GM12872 (cell line): ENCODE results near the gene CORO1C.

Source experiments
- TF ChIP-seq, protein P1 (sequence below): IDR thresholded peaks from 3 replicates; pipeline ENCODE4 v1.5.1; 2011; ENCODE audit warnings: low read depth, mild to moderate bottlenecking, low read length, moderate library complexity; ENCODE audit not compliant: insufficient read depth

CORO1C gene

DNA sequence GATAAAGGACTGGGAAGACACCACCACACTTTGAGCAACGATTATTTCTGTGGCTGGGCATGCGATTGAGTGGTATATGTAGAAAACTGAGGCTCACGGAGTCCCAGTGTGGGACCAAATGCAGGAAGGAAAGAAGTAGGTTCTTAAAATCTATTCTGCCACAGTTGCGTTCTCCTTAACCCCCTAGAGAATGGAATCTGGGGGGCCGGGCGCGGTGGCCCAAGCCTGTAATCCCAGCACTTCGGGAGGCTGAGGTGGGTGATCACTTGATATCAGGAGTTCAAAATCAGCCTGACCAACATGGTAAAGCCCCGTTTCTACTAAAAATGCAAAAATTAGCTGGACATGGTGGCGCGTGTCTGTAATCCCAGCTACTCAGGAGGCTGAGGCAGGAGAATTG is 29.9 kb upstream of the CORO1C start:
- TF ChIP-seq, protein P1, sequence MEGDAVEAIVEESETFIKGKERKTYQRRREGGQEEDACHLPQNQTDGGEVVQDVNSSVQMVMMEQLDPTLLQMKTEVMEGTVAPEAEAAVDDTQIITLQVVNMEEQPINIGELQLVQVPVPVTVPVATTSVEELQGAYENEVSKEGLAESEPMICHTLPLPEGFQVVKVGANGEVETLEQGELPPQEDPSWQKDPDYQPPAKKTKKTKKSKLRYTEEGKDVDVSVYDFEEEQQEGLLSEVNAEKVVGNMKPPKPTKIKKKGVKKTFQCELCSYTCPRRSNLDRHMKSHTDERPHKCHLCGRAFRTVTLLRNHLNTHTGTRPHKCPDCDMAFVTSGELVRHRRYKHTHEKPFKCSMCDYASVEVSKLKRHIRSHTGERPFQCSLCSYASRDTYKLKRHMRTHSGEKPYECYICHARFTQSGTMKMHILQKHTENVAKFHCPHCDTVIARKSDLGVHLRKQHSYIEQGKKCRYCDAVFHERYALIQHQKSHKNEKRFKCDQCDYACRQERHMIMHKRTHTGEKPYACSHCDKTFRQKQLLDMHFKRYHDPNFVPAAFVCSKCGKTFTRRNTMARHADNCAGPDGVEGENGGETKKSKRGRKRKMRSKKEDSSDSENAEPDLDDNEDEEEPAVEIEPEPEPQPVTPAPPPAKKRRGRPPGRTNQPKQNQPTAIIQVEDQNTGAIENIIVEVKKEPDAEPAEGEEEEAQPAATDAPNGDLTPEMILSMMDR = no peak

DNA sequence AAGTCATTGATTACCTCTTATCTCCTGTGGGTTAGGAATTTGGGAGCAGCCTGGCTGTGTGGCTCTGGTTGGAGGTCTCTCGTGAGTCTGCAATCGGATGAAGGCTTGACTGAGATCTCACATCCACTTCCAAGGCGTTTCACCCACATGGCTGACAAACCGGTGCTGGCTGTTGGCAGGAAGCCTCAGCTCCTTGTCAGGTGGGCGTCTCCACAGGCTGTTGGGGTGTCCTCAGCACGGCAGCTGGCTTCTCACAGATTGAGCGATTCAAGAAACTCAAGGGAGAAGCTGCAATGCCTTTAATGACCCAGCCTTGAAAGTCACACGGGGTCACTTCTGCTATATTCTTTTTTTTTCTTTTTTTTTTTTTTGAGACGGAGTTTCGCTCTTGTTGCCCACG is 28.6 kb upstream of the CORO1C start:
- TF ChIP-seq, protein P1 = no peak

DNA sequence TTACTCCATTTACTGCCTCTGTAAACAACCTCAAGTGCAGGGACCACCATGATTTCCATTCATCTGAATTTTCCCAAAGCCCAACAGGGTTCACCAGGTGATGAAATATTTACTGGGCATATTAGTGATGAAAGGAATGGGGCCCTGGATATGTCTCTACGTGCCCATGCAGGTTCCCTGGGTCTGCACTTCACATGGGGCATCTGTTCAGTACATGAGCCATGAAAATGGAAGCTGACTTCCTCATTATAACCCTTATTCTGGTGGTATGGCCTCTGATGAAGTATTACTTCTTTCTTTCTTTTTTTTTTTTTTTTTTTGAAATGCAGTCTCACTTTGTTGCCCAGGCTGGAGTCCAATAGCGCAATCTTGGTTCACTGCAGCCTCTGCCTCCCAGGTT is 26.5 kb upstream of the CORO1C start:
- TF ChIP-seq, protein P1 = no peak

DNA sequence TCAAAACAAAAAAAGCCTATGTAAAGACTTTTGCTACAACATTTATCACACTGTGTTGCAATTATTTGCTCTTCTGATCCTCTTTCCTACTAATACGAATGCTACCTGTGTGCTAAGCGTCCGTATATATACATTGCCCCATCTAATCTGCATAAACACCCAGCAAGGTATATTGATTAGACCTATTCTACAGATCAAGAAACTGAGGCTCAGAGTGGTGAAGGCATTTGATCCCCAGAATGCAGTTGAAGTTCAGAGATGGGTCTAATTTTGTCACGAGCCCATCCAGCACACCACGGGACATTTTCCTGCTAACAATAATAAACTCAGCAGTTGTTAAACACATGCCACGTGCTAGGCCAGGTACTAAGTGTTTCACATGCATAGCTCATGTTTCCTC is 25.1 kb upstream of the CORO1C start:
- TF ChIP-seq, protein P1 = no peak

DNA sequence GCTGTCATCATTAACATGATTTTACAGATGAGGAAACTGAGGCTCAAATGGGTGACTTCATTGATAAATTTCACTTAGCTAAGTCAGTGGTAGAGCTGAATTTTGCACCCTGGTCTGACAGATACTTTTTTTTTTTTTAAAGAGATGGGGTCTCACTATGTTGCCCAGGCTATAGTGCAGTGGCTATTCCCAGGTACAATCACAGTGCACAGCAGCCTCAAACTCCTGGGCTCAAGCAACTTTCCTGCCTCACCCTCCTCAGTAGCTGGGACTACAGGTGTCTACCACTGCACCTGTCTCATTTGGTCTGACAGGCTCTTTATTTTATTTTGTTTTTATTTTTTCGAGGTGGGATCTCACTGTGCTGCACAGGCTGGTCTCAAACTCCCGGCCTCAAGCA is 24.2 kb upstream of the CORO1C start:
- TF ChIP-seq, protein P1 = no peak

DNA sequence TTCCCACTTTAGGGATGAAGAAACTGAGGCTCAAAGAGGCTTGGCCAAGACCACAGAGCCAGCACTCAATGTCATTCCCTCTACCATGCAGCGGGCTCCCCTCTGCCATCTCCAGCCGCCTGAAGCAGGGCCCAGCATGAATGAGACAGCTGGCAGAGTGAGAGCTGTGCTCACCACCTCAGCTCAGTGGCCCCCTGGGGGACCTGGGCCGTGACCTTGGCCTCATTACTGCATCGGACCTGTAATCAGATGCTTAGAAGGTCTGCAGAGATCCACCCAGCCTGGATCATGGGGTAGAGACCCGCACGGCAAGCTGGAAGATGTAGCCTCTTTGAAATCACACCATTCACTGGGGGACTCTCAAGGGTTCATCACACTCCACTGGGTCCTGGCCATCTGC is 22.7 kb upstream of the CORO1C start:
- TF ChIP-seq, protein P1 = no peak

DNA sequence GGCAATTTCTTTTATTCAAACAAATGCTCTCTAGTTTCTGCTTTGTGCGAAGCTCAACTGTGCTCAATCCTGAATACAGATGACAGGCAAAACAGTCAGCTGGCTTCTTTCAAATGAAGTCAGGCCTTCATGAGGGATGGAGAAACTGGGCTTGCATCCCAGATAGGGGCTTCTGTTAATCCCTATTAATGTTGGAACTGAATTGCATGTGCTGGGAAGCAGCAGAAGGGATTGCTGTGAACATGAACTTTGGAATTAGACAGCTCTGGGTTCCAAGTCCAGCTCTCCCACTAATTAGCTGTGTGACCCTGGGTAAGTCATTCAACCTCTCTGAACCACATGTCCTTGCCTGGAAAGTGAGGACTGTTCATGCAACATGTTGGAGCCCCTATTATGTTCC is 21.1 kb upstream of the CORO1C start:
- TF ChIP-seq, protein P1 = no peak

DNA sequence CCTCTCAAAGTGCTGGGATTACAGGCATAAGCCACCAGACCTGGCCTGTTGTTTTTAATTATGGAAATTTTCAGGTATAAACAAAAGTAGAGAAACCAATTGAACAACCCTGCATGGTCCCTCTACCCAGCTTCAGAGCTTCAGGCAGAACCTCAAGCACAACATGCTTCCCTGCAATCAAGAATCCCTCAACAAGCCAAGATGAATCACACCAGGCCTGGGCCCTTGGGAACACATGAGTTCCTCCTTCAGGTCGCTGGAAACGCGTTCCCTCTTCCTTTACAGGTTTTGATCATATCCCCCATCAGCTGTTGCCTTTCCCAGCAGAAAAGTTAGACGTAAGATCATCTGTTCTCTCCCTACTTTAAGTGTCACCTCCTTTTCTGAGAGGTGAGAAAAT is 20.5 kb upstream of the CORO1C start:
- TF ChIP-seq, protein P1 = no peak
